H9 (cell line): ENCODE measurements around the gene NME5. TPM values are rescaled to one million over a fixed set of nuclear protein-coding genes. Genes with fewer than 3 reads are reported as not detected.

ENCODE experiments used
- DNase-seq: peaks from one replicate; pipeline ENCODE4 v3.0.0-alpha.2; 2017
- H2AFZ ChIP-seq: one replicate; pipeline ENCODE4 v1.6.1; 2013; ENCODE audit warnings: mild to moderate bottlenecking, low read length, control low read depth, moderate library complexity
- H2AK5ac ChIP-seq: 2 replicates; pipeline ENCODE4 v1.6.1; 2013; ENCODE audit warnings: low read length, control low read depth, mixed read lengths; ENCODE audit not compliant: insufficient read length
- H2BK120ac ChIP-seq: one replicate; pipeline ENCODE4 v1.6.1; 2013; ENCODE audit warnings: low read depth, mild to moderate bottlenecking, low read length, control low read depth, inconsistent platforms; ENCODE audit not compliant: poor library complexity, severe bottlenecking
- H2BK12ac ChIP-seq: 2 replicates; pipeline ENCODE4 v1.6.1; 2013; ENCODE audit warnings: low read length, control low read depth, mixed read lengths, low read depth; ENCODE audit not compliant: insufficient read length
- H2BK15ac ChIP-seq: 2 replicates; pipeline ENCODE4 v1.6.1; 2013; ENCODE audit warnings: low read depth, low read length, control low read depth
- H2BK20ac ChIP-seq: one replicate; pipeline ENCODE4 v1.6.1; 2013; ENCODE audit warnings: low read depth, mild to moderate bottlenecking, low read length, control low read depth, inconsistent platforms; ENCODE audit not compliant: poor library complexity, severe bottlenecking
- H2BK5ac ChIP-seq: 2 replicates; pipeline ENCODE4 v1.6.1; 2013; ENCODE audit warnings: low read length, control low read depth, mixed read lengths; ENCODE audit not compliant: insufficient read length
- H3K14ac ChIP-seq: 2 replicates; pipeline ENCODE4 v1.6.1; 2013; ENCODE audit warnings: low read length, control low read depth; ENCODE audit not compliant: insufficient read depth
- H3K18ac ChIP-seq: 2 replicates; pipeline ENCODE4 v1.6.1; 2013; ENCODE audit warnings: low read depth, mild to moderate bottlenecking, mixed read lengths, low read length, control low read depth; ENCODE audit not compliant: insufficient read length
- H3K23ac ChIP-seq: 2 replicates; pipeline ENCODE4 v1.6.1; 2013; ENCODE audit warnings: low read length, control low read depth, mixed read lengths, low read depth; ENCODE audit not compliant: insufficient read length
- H3K23me2 ChIP-seq: 2 replicates; pipeline ENCODE4 v1.6.1; 2013; ENCODE audit warnings: low read depth, mild to moderate bottlenecking, mixed read lengths, low read length, control low read depth; ENCODE audit not compliant: insufficient read length, poor library complexity, severe bottlenecking
- H3K27ac ChIP-seq: 2 replicates; pipeline ENCODE4 v1.5.1; 2013; ENCODE audit warnings: low read length, control low read depth, mixed read lengths, low read depth; ENCODE audit not compliant: insufficient read length
- H3K27me3 ChIP-seq: 2 replicates; pipeline ENCODE4 v1.6.1; 2013; ENCODE audit warnings: low read length, control low read depth, inconsistent platforms; ENCODE audit not compliant: insufficient read depth
- H3K4ac ChIP-seq: 2 replicates; pipeline ENCODE4 v1.6.1; 2013; ENCODE audit warnings: low read depth, mild to moderate bottlenecking, control low read depth, inconsistent platforms, low read length, moderate library complexity
- H3K4me1 ChIP-seq: 2 replicates; pipeline ENCODE4 v1.6.1; 2013; ENCODE audit warnings: low read length, control low read depth, inconsistent platforms; ENCODE audit not compliant: insufficient read depth
- H3K4me2 ChIP-seq: 2 replicates; pipeline ENCODE4 v1.6.1; 2013; ENCODE audit warnings: low read length, control low read depth, mixed read lengths; ENCODE audit not compliant: insufficient read length, insufficient read depth
- H3K56ac ChIP-seq: 2 replicates; pipeline ENCODE4 v1.6.1; 2013; ENCODE audit warnings: low read depth, mild to moderate bottlenecking, mixed read lengths, low read length, control low read depth; ENCODE audit not compliant: insufficient read length
- H3K79me1 ChIP-seq: 2 replicates; pipeline ENCODE4 v1.6.1; 2013; ENCODE audit warnings: low read depth, mild to moderate bottlenecking, moderate library complexity, low read length, control low read depth, inconsistent platforms; ENCODE audit not compliant: insufficient read depth, poor library complexity, severe bottlenecking
- H3K79me2 ChIP-seq: 2 replicates; pipeline ENCODE4 v1.6.1; 2013; ENCODE audit warnings: low read length, control low read depth, inconsistent platforms; ENCODE audit not compliant: insufficient read depth
- H3K9ac ChIP-seq: 2 replicates; pipeline ENCODE4 v1.6.1; 2013; ENCODE audit warnings: low read length, control low read depth, mixed read lengths; ENCODE audit not compliant: insufficient read length; ENCODE audit errors: extremely low read depth
- H3K9me3 ChIP-seq: one replicate; pipeline ENCODE4 v1.6.1; 2013; ENCODE audit warnings: low read depth, low read length, inconsistent platforms; ENCODE audit not compliant: control insufficient read depth
- H3T11ph ChIP-seq: one replicate; pipeline ENCODE4 v1.6.1; 2013; ENCODE audit warnings: mild to moderate bottlenecking, low read length, control low read depth, inconsistent platforms
- H4K20me1 ChIP-seq: one replicate; pipeline ENCODE4 v1.6.1; 2013; ENCODE audit not compliant: control insufficient read depth, insufficient read length, insufficient read depth
- H4K5ac ChIP-seq: 2 replicates; pipeline ENCODE4 v1.6.1; 2013; ENCODE audit warnings: low read depth, mild to moderate bottlenecking, mixed read lengths, low read length, control low read depth; ENCODE audit not compliant: insufficient read length
- H4K8ac ChIP-seq: replicated peaks from 2 replicates; pipeline ENCODE4 v1.6.1; 2013; ENCODE audit warnings: low read length, control low read depth, mixed read lengths, low read depth; ENCODE audit not compliant: insufficient read length
- H4K91ac ChIP-seq: 2 replicates; pipeline ENCODE4 v1.6.1; 2013; ENCODE audit warnings: low read depth, mild to moderate bottlenecking, moderate library complexity, mixed read lengths, low read length, control low read depth; ENCODE audit not compliant: insufficient read length
- H3K27ac Mint-ChIP-seq, 3 experiments: 2 replicates in 2 of 3; 3 replicates in 1 of 3; pipeline ENCODE4 v1.8.0; 2020 to 2021; ENCODE audit warnings: mixed read lengths in 3 of 3, mild to moderate bottlenecking in 1 of 3, moderate library complexity in 1 of 3
- H3K27me3 Mint-ChIP-seq: 2 replicates; pipeline ENCODE4 v1.8.0; 2021; ENCODE audit warnings: low read depth, mild to moderate bottlenecking, moderate library complexity, mixed read lengths
- H3K36me3 Mint-ChIP-seq, 3 experiments: 2 replicates in 2 of 3; 3 replicates in 1 of 3; pipeline ENCODE4 v1.8.0; 2020 to 2021; ENCODE audit warnings: low read depth in 3 of 3, mixed read lengths in 3 of 3; ENCODE audit not compliant: insufficient read depth in 1 of 3
- H3K4me1 Mint-ChIP-seq, 2 experiments: 2 replicates each; pipeline ENCODE4 v1.8.0; 2020; ENCODE audit warnings: mixed read lengths in 2 of 2
- H3K4me3 Mint-ChIP-seq, 2 experiments: 2 replicates in 1 of 2; 3 replicates in 1 of 2; pipeline ENCODE4 v1.8.0; 2020 to 2021; ENCODE audit warnings: mild to moderate bottlenecking in 2 of 2, mixed read lengths in 2 of 2, moderate library complexity in 1 of 2
- H3K9me3 Mint-ChIP-seq, 2 experiments: 2 replicates in 1 of 2; 3 replicates in 1 of 2; pipeline ENCODE4 v1.8.0; 2020; ENCODE audit warnings: mild to moderate bottlenecking in 2 of 2, mixed read lengths in 2 of 2, moderate library complexity in 1 of 2
- WGBS: extraction: QIAGEN DNeasy Blood & Tissue Kit; methylation state at CpG from one replicate; pipeline ENCODE4 v1.1.7; 2013; ENCODE audit warnings: missing lambda C conversion rate, low lambda C conversion rate, mixed read lengths; ENCODE audit not compliant: insufficient read length; ENCODE audit errors: extremely low coverage; 5-methylcytosine and 5-hydroxymethylcytosine counted together
- total RNA-seq: library from RNA; stranded (reverse); gene quantifications from 2 replicates; pipeline ENCODE4 v1.2.1, GENCODE V29; 2021
- TF ChIP-seq, protein P1 (sequence below): fragments of 200-600 bp; sonication (generic); conservative IDR thresholded peaks from 3 replicates; pipeline ENCODE4 v1.8.0; 2021; ENCODE audit warnings: antibody characterized with exemption, mild to moderate bottlenecking

NME5 gene
- total RNA-seq, 1 experiment from 2014 or later: 0.96 TPM

DNA sequence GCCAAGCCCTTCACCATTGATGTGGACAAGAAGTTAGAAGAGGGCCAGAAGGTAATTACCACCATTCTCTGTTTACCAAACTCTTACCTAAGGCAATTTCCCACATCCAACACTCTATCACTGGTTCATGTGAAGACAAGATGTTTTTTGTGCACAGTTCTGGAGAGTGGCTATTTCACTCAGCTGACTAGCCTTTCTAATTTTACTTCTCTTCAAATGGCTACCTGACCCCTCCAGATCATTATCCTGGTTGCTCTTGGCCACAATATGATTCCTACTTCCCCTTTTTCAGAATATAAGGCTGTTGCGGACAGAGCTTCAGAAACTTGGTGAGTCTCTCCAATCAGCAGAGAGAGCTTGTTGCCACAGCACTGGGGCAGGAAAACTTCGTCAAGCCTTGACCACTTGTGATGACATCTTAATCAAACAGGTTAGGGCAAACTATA lies 46.8 kb upstream of the NME5 start:
- H3K79me2 ChIP-seq: no peaks in the 10 kb centered on the region
- H2BK120ac ChIP-seq: no peak overlapping the region
- DNase-seq: no peak
- H2AFZ ChIP-seq: no peak overlapping the region
- H3K9me3 Mint-ChIP-seq: no peaks in the 10 kb centered on the region
- no peak overlapping the region for H3K18ac ChIP-seq
- H3K27ac Mint-ChIP-seq: no peak overlapping the region; a peak in 1 of 7 replicates
- WGBS: no CpG with 5 or more reads among the region's 2 CpGs
- H3K4me1 Mint-ChIP-seq: no peaks in the 10 kb centered on the region
- H3K4me2 ChIP-seq: no peak overlapping the region
- no peak overlapping the region for H3K4ac ChIP-seq
- H3T11ph ChIP-seq: no peak overlapping the region
- no peaks in the 10 kb centered on the region for H3K9me3 ChIP-seq
- H3K27me3 ChIP-seq: no peaks in the 10 kb centered on the region
- H4K91ac ChIP-seq: no peak overlapping the region
- no peaks in the 10 kb centered on the region for H3K23me2 ChIP-seq
- no peak overlapping the region for H3K9ac ChIP-seq
- no peak overlapping the region for H4K5ac ChIP-seq
- no peak overlapping the region for H3K27ac ChIP-seq
- H2AK5ac ChIP-seq: no peak overlapping the region
- no peak overlapping the region for H3K23ac ChIP-seq
- H3K27me3 Mint-ChIP-seq: no peaks in the 10 kb centered on the region
- H3K79me1 ChIP-seq: no peaks in the 10 kb centered on the region
- no peak overlapping the region for H2BK5ac ChIP-seq
- no peaks in the 10 kb centered on the region for H3K4me1 ChIP-seq
- no peaks in the 10 kb centered on the region for H4K20me1 ChIP-seq
- no peak overlapping the region for H3K14ac ChIP-seq
- no peak overlapping the region for H2BK20ac ChIP-seq
- no peak overlapping the region for H2BK12ac ChIP-seq
- peaks cover 51 to 94% (median 91%) of the 10 kb centered on the region in 3 experiments; a peak in 6 of 7 replicates for H3K36me3 Mint-ChIP-seq
- no peak overlapping the region for H4K8ac ChIP-seq
- TF ChIP-seq, protein P1, sequence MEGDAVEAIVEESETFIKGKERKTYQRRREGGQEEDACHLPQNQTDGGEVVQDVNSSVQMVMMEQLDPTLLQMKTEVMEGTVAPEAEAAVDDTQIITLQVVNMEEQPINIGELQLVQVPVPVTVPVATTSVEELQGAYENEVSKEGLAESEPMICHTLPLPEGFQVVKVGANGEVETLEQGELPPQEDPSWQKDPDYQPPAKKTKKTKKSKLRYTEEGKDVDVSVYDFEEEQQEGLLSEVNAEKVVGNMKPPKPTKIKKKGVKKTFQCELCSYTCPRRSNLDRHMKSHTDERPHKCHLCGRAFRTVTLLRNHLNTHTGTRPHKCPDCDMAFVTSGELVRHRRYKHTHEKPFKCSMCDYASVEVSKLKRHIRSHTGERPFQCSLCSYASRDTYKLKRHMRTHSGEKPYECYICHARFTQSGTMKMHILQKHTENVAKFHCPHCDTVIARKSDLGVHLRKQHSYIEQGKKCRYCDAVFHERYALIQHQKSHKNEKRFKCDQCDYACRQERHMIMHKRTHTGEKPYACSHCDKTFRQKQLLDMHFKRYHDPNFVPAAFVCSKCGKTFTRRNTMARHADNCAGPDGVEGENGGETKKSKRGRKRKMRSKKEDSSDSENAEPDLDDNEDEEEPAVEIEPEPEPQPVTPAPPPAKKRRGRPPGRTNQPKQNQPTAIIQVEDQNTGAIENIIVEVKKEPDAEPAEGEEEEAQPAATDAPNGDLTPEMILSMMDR: no peak
- no peak overlapping the region for H2BK15ac ChIP-seq
- H3K56ac ChIP-seq: no peak overlapping the region
- H3K4me3 Mint-ChIP-seq: no peak overlapping the region
